ENCODE data around the gene PDE4D.

- TF ChIP-seq CTCF (IDR thresholded peaks at IDR 0.05; ENCODE audit: extremely low read depth in 1 of 2, insufficient read depth in 1 of 2, low read depth in 1 of 2, low read length in 2 of 2) = no peak
- TF ChIP-seq EZH2 (IDR thresholded peaks at IDR 0.05; ENCODE audit: borderline replicate concordance, low read depth, low read length, severe bottlenecking) = no peak
- TF ChIP-seq MAX (IDR thresholded peaks at IDR 0.05; ENCODE audit: insufficient read depth, insufficient read length) = no peak
- TF ChIP-seq POLR2A (IDR thresholded peaks at IDR 0.05; ENCODE audit: low read depth, low read length) = no peak
- no peak for TF ChIP-seq FOS (IDR thresholded peaks at IDR 0.05; ENCODE audit: borderline replicate concordance, insufficient read depth, low read length)
- TF ChIP-seq POLR2AphosphoS5 (IDR thresholded peaks at IDR 0.05; ENCODE audit: insufficient read depth, low read depth, low read length) = no peak
- TF ChIP-seq GATA2 (IDR thresholded peaks at IDR 0.05; ENCODE audit: insufficient read depth, insufficient read length, low read depth, low read length) = no peak
- no peak for TF ChIP-seq JUN (IDR thresholded peaks at IDR 0.05; ENCODE audit: borderline replicate concordance, insufficient read depth, insufficient read length, low read depth)
- TF ChIP-seq MYC (IDR thresholded peaks at IDR 0.05; ENCODE audit: low read depth, low read length) = no peak
Observed at GRCh38 chr5:59538750-59539121, 354.8 kb downstream of the PDE4D start.

Data from endothelial cell of umbilical vein (primary cell).